SK-N-SH (cell line): ENCODE data around the gene DPF1.

Experiments
- TF ChIP-seq, protein P1 (sequence below): fragments of 200-600 bp; sonication (generic); IDR thresholded peaks from 2 replicates; pipeline ENCODE4 v1.6.1; 2017; ENCODE audit warnings: antibody characterized with exemption, mild to moderate bottlenecking, moderate library complexity
- TF ChIP-seq, protein P2 (sequence below): IDR thresholded peaks from 2 replicates; pipeline ENCODE4 v1.6.1; 2012; ENCODE audit warnings: mild to moderate bottlenecking, low read depth, low read length, moderate library complexity

DNA sequence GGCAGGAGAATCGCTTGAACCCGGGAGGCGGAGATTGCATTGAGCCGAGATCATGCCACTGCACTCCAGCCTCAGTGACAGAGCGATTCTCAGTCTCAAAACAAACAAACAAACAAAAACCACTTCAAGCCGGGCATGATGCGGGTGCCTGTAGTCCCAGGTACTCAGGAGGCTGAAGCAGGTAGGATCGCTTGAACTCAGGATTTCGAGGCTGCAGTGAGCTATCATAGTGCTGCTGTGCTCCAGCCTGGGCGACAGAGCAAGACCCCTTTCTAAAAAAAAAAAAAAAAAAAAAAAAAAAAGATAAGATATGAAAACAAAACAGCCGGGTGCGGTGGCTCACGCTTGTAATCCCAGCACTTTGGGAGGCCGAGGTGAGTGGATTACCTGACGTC is 19.3 kb upstream of the DPF1 start:
- TF ChIP-seq, protein P1, sequence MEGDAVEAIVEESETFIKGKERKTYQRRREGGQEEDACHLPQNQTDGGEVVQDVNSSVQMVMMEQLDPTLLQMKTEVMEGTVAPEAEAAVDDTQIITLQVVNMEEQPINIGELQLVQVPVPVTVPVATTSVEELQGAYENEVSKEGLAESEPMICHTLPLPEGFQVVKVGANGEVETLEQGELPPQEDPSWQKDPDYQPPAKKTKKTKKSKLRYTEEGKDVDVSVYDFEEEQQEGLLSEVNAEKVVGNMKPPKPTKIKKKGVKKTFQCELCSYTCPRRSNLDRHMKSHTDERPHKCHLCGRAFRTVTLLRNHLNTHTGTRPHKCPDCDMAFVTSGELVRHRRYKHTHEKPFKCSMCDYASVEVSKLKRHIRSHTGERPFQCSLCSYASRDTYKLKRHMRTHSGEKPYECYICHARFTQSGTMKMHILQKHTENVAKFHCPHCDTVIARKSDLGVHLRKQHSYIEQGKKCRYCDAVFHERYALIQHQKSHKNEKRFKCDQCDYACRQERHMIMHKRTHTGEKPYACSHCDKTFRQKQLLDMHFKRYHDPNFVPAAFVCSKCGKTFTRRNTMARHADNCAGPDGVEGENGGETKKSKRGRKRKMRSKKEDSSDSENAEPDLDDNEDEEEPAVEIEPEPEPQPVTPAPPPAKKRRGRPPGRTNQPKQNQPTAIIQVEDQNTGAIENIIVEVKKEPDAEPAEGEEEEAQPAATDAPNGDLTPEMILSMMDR = no peak
- TF ChIP-seq, protein P2, sequence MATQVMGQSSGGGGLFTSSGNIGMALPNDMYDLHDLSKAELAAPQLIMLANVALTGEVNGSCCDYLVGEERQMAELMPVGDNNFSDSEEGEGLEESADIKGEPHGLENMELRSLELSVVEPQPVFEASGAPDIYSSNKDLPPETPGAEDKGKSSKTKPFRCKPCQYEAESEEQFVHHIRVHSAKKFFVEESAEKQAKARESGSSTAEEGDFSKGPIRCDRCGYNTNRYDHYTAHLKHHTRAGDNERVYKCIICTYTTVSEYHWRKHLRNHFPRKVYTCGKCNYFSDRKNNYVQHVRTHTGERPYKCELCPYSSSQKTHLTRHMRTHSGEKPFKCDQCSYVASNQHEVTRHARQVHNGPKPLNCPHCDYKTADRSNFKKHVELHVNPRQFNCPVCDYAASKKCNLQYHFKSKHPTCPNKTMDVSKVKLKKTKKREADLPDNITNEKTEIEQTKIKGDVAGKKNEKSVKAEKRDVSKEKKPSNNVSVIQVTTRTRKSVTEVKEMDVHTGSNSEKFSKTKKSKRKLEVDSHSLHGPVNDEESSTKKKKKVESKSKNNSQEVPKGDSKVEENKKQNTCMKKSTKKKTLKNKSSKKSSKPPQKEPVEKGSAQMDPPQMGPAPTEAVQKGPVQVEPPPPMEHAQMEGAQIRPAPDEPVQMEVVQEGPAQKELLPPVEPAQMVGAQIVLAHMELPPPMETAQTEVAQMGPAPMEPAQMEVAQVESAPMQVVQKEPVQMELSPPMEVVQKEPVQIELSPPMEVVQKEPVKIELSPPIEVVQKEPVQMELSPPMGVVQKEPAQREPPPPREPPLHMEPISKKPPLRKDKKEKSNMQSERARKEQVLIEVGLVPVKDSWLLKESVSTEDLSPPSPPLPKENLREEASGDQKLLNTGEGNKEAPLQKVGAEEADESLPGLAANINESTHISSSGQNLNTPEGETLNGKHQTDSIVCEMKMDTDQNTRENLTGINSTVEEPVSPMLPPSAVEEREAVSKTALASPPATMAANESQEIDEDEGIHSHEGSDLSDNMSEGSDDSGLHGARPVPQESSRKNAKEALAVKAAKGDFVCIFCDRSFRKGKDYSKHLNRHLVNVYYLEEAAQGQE = no peak
